ENCODE results near the gene CRMP1. TPM values are rescaled to one million over a fixed set of nuclear protein-coding genes. Genes with fewer than 3 reads are reported as not detected.
"Not testable (repeated sequence)": the region's sequence is repeated elsewhere in the genome, so short reads cannot be mapped to it uniquely, and the experiment has no call there.

The CRMP1 gene
- total RNA-seq, 2 donors from 2014 or later, result 0.37 to 1.1 TPM

GRCh38 chr4:5812506-5813229, 80.2 kb downstream of the CRMP1 start:
- no peaks in the 10 kb centered on the region for H3K4me1 ChIP-seq
- H3K9me3 ChIP-seq, result peaks cover 0 to 9% of the 10 kb centered on the region in 2 donors
- peak; percentile 50 to 76 for TF ChIP-seq CTCF (IDR thresholded peaks at IDR 0.05)
- peaks cover 45% of the 10 kb centered on the region for H3K36me3 ChIP-seq
- no peak overlapping the region for H3K27ac ChIP-seq
- H3K4me3 ChIP-seq, result no peak overlapping the region
- H3K27me3 ChIP-seq, result no peaks in the 10 kb centered on the region
- no peak for DNase-seq (ENCODE audit: low spot score)

DNA sequence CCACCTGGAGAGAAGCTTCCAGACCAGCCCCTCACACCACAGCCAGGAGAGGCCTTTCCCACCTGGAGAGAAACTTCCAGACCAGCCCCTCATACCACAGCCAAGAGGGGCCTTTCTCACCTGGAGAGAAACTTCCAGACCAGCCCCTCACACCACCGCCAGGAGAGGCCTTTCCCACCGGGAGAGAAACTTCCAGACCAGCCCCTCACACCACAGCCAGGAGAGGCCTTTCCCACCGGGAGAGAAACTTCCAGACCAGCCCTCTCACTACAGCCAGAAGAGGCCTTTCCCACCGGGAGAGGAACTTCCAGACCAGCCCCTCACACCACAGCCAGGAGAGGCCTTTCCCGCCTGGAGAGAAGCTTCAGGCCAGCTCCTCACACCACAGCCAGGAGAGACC, 80.8 kb downstream of the CRMP1 start:
- H3K27ac ChIP-seq; H3K27me3 ChIP-seq; H3K4me3 ChIP-seq; H3K9me3 ChIP-seq; H3K4me1 ChIP-seq; DNase-seq (ENCODE audit: low spot score): not testable (repeated sequence)
- H3K36me3 ChIP-seq, result peaks cover 45% of the 10 kb centered on the region

GRCh38 chr4:5810770-5811430, 82.0 kb downstream of the CRMP1 start:
- H3K27ac ChIP-seq, result no peak overlapping the region
- peaks cover 45% of the 10 kb centered on the region for H3K36me3 ChIP-seq
- no peak for DNase-seq (ENCODE audit: low spot score)
- no peak for TF ChIP-seq CTCF (IDR thresholded peaks at IDR 0.05)
- no peaks in the 10 kb centered on the region for H3K27me3 ChIP-seq
- no peaks in the 10 kb centered on the region for H3K4me1 ChIP-seq
- peaks cover 0 to 9% of the 10 kb centered on the region in 2 donors for H3K9me3 ChIP-seq
- H3K4me3 ChIP-seq, result no peak overlapping the region

- TF ChIP-seq CTCF (IDR thresholded peaks at IDR 0.05), result no peak
- Histone ChIP-seq H3K36me3 (peaks cover 45% of the 10 kb centered on the region), H3K4me1 (no peaks in the 10 kb centered on the region), H3K27ac (no peak overlapping the region), H3K9me3 (peaks cover 0 to 9% of the 10 kb centered on the region in 2 donors), H3K4me3 (no peak overlapping the region), H3K27me3 (no peaks in the 10 kb centered on the region)
- no peak for DNase-seq (ENCODE audit: low spot score)
These were observed 82.7 kb downstream of the CRMP1 start for GRCh38 chr4:5810151-5810550.

DNA sequence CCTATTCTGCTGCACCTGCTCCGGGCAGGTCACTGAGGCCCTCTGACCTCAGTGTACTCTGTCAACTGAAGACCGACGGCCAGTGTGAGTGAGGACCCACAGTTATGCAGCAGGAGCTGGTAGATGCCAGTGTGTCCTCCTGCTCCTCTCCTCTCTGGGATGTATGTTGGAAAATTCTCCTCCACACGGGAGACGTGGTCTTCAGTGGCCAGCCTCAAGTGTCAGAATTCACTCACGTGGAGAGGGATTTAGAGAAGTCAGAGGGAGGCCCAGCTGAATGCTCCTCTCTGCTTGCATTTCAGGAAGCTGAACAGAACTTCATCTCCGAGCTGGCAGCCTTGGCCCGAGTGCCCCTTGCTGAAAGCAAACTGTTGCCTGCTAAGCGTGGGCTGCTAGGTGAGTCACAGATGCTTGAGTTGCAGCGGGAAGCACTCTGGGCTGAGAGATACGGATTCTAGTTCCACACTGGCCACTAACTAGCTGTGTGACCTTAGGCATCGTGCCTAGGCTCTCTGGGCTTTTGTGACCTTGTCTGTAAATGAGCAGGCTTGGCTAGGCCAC, 83.6 kb downstream of the CRMP1 start:
- no peak overlapping the region for H3K4me3 ChIP-seq
- TF ChIP-seq CTCF (IDR thresholded peaks at IDR 0.05), result no peak
- H3K9me3 ChIP-seq, result peaks cover 0 to 9% of the 10 kb centered on the region in 2 donors
- H3K36me3 ChIP-seq, result peaks cover 45% of the 10 kb centered on the region
- H3K27me3 ChIP-seq, result no peaks in the 10 kb centered on the region
- no peak overlapping the region for H3K27ac ChIP-seq
- H3K4me1 ChIP-seq, result no peaks in the 10 kb centered on the region
- no peak for DNase-seq (ENCODE audit: low spot score)

DNA sequence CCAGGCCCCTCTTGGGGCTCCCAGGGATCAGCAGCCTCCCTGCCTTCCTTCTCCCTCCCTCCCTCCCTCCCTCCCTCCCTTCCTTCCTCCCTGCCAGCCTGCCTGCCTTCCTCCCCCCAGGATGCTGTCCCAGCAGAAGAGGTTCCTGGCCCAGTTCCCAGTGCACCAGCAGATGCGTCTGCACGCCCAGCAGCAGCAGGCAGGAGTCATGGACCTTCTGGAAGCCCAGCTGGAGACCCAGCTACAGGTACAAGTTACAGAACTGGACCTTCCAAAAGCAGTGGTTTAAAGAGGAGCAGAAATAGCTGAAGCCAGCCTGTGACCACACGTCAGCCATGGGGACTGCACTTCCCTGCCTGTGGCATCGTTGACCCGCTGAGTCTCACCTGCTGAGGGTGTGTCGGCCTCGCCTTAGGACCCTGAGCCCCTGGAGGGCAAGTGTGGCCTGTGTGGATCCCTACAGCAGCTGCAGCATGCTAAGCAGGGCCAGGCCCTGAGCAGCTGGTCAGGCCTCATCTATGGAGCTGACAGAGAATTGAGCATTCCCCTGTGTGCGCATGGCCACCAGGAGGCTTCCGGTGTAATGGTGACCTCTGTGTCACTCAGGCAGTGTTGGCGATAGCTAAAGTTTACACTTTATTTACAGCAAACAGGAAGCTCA, 84.7 kb downstream of the CRMP1 start:
- no peak for TF ChIP-seq CTCF (IDR thresholded peaks at IDR 0.05)
- H3K27ac ChIP-seq, result no peak overlapping the region
- no peak overlapping the region for H3K4me3 ChIP-seq
- DNase-seq (ENCODE audit: low spot score), result no peak
- H3K9me3 ChIP-seq, result peaks cover 0 to 9% of the 10 kb centered on the region in 2 donors
- H3K27me3 ChIP-seq, result no peaks in the 10 kb centered on the region
- H3K4me1 ChIP-seq, result no peaks in the 10 kb centered on the region
- H3K36me3 ChIP-seq, result peaks cover 45% of the 10 kb centered on the region

Data from right atrium auricular region (tissue), 2 donors.